NCI-H2227 (cell line): Measurements from ENCODE around the gene CHRM1.
"Not testable (repeated sequence)": the region's sequence is repeated elsewhere in the genome, so short reads cannot be mapped to it uniquely, and the experiment has no call there.

Experiments
- DNase-seq: peaks from one replicate; lab custom pipeline; 2025; ENCODE audit not compliant: unreplicated experiment; lab: John Stamatoyannopoulos, UW

The CHRM1 gene

DNA sequence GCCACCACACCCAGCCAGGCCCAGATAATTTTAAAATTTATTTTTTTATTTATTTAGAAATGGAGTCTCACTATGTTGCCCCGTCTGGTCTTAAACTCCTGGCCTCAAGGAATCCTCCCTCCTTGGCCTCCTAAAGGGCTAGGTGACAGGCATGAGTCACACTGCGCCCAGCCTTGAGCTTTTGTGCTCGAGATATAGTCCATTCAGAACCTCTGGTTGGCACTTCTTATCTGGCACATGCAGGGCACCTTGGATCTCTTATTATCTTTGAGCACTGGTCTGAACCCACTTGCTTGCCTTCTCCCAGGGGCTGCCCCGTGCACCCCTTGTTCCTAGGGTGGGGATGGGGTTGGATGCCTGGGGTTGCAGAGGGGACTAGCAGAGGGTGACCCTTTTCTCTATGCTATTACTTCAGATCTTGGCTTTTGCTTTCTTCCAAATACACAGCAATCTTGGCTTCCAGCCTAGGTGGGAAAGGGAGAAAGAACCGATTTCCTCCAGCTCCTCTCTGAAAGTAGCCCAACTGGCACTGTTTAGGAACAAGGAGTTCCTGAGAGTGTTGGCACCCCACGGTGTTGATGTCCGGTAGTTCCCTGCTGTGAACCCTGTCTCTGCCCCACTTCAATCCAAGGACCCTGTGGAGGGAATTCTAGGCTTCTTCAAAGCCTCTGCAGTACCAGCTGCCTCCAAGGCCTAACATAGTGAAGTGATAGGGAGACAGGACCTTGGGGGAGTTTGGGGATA, 41.8 kb downstream of the CHRM1 start:
- DNase-seq = no peak

DNA sequence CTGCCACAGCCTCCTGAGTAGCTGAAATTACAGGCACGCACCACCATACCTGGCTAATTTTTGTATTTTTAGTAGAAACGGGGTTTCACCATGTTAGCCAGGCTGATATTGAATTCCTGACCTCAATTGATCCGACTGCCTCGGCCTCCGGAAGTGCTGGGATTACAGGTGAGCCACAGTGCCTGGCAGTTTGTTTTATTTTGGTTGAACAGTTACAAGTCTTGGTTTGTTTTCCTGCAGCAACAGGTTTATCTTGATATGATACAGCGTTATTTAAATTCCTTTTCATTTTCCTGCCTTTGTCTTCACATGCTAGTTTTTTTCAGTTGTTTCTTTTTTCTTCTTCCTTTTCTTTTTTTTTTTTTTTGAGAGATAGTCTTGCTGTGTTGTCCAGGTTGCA, 44.5 kb downstream of the CHRM1 start:
- DNase-seq = no peak

DNA sequence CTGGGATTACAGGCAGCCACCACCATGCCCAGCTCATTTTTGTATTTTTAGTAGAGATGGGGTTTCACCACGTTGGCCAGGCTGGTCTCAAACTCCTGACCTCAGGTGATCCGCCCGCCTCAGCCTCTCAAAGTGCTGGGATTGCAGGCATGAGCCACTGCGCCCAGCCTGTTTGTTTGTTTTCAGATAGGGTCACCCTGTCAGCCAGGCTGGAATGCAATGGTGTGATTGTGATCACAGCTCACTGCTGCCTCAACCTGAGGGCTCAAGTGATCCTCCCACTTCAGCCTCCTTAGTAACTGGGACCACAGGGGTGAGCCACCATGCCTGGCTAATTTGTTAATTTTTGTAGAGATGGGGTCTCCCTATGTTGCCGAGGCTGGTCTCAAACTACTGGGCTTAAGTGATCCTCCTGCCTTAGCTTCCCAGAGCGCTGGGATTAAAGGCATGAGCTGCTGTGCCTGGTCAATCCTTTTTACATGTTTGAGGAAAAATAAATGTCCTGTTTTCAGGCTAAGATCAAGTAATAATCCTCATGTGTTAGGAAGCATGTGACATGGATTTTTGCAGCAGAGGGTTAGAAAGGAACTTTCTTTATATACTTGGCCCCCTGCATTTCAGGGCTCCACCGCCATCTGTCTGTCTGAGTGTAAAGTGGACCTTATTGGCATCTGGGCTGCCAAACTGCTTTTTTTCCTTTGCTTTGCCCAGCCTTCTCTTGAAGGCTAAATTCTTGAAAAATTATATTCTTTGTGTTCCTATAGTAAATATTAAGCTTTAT, 45.3 kb downstream of the CHRM1 start:
- no peak for DNase-seq

- DNase-seq = no peak
These were observed 46.3 kb downstream of the CHRM1 start for GRCh38 chr11:62874851-62875250.

DNA sequence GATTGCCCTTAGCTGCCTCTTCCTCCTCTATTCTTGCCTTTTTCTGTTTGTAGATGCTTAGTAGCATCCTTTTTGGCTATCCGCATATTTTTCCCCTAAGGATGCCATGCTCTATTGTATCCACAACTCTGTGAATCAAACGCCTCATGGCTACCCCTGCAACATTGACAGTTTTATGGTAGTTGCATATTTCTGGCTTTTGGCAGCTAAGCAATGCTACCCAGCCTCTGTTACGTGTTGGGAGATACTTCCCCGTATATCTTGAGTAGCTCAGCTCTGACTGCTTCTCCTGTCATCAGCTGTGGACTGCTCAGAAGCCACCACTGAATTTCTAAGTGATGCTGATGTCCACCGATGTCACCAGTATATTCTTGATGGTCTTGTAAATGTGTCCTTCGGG, 55.5 kb downstream of the CHRM1 start:
- DNase-seq = no peak

- DNase-seq = no peak
These were observed 57.4 kb downstream of the CHRM1 start for GRCh38 chr11:62863687-62864335.

GRCh38 chr11:62861564-62862192, 59.5 kb downstream of the CHRM1 start:
- DNase-seq = not testable (repeated sequence)

GRCh38 chr11:62860835-62861563, 60.2 kb downstream of the CHRM1 start:
- DNase-seq = no peak

DNA sequence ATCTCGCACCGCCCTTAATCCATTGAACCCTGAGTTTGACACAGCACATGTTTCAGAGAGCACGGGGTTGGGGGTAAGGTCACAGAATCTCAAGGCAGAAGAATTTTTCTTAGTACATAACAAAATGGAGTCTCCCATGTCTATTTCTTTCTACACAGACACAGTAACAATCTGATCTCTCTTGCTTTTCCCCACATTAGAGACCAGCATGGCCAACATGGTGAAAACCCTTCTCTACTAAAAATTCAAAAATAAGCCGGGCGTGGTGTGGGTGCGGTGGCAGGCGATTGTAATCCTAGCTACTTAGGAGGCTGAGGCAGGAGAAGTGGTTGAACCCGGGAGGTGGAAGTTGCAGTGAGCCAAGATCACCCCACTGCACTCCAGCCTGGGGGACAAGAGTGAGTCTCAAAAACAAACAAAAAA, 61.9 kb downstream of the CHRM1 start:
- DNase-seq = not testable (repeated sequence)
